Body of pancreas (tissue), 4 donors: Measurements from ENCODE around the gene TESMIN.

Experiments used
- POLR2A ChIP-seq, 3 donors: fragments of 450-650 bp; IDR thresholded peaks; one replicate each; pipeline ENCODE4 v1.6.1; 2016; ENCODE audit warnings: antibody characterized with exemption in 3 of 3, mild to moderate bottlenecking in 2 of 3
- TF ChIP-seq, protein P1 (sequence below), 7 experiments: fragments of 450-650 bp in 4 of 7; fragments of 200-600 bp in 3 of 7; sonication (generic) in 3 of 7; IDR thresholded peaks; one replicate each; pipeline ENCODE4 v1.5.1; 2016 to 2019; ENCODE audit warnings: antibody characterized with exemption in 7 of 7

DNA sequence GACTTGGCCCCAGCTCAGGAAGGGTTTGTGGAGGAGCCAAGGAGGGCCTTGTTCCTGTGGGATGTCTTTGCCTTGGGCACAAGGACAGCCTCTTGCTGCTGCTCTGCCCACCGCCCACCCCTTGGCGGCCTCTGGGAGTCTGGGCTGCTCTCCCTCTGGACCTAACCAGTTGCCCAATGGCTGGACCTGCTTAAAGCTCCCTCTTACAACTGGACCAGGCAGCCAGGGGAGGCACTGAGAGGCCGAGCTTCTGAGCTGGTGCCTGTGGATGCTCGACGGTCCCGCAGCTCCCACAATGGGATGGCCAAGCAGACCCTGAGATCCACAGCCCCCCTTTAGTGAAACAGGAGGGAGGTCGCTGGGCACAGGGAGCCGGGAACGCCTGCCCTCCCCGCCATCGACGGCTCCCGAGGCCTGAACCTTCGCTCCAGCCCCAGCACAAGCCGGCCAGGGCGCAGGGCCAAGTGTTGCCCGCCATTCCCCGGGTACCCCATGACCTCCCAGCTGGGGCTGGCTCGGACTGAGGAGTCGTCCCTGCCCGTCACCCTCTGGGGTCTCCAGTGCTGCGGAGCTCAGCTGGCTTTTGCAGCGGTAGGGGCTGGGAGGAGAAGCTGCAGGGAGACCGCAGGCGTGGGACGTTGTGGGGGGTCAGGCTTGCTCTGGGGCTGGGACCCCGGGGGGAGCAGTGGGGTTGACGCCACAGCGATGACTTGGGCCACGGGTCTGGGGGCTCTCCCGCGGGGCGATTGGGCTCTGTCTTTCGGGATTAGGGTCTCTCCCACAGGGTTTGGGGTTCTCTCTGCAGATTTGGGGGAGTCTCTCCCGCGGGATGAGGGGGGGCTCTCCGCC, 67.6 kb downstream of the TESMIN start:
- TF ChIP-seq, protein P1, sequence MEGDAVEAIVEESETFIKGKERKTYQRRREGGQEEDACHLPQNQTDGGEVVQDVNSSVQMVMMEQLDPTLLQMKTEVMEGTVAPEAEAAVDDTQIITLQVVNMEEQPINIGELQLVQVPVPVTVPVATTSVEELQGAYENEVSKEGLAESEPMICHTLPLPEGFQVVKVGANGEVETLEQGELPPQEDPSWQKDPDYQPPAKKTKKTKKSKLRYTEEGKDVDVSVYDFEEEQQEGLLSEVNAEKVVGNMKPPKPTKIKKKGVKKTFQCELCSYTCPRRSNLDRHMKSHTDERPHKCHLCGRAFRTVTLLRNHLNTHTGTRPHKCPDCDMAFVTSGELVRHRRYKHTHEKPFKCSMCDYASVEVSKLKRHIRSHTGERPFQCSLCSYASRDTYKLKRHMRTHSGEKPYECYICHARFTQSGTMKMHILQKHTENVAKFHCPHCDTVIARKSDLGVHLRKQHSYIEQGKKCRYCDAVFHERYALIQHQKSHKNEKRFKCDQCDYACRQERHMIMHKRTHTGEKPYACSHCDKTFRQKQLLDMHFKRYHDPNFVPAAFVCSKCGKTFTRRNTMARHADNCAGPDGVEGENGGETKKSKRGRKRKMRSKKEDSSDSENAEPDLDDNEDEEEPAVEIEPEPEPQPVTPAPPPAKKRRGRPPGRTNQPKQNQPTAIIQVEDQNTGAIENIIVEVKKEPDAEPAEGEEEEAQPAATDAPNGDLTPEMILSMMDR (IDR thresholded peaks at IDR 0.05) = no peak
- no peak for TF ChIP-seq POLR2A (IDR thresholded peaks at IDR 0.05)
